ENCODE results near the gene CDH23.

CDH23 gene

DNA sequence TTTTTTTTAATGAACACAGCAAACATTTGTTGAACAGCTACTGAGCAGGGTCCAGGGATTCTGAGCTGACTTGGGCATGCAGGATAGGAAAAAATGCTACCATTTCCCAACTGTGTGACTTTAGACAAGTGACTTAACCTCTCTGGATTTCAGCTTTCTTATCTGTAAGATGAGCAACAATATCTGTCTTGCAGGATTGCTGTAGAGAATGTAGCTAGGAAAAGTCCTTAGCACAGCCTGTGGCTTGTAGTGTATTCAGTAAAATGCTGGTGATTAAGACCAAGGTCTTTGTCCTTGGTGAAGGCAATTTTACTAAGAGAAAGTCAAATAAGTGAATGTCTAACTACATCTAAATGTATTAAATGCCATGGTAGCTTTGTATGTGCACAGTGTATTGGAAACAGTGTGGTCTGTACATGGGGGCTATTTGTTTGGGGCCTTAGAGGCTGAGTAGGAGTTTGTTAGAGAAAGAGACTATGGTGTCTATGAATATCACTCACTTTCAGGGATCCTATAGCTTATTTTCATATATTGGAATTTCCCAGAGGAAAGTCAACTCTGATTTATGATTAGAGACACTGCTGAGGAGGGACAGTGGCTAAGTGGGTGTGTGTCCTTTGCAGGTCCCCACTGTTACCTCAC is 118.9 kb downstream of the CDH23 start:
- no peak for TF ChIP-seq EZH2phosphoT487 (IDR thresholded peaks at IDR 0.05; ENCODE audit: borderline replicate concordance, low read length)
- TF ChIP-seq, protein P1, sequence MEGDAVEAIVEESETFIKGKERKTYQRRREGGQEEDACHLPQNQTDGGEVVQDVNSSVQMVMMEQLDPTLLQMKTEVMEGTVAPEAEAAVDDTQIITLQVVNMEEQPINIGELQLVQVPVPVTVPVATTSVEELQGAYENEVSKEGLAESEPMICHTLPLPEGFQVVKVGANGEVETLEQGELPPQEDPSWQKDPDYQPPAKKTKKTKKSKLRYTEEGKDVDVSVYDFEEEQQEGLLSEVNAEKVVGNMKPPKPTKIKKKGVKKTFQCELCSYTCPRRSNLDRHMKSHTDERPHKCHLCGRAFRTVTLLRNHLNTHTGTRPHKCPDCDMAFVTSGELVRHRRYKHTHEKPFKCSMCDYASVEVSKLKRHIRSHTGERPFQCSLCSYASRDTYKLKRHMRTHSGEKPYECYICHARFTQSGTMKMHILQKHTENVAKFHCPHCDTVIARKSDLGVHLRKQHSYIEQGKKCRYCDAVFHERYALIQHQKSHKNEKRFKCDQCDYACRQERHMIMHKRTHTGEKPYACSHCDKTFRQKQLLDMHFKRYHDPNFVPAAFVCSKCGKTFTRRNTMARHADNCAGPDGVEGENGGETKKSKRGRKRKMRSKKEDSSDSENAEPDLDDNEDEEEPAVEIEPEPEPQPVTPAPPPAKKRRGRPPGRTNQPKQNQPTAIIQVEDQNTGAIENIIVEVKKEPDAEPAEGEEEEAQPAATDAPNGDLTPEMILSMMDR (IDR thresholded peaks at IDR 0.05; ENCODE audit: low read depth, low read length, poor library complexity, severe bottlenecking), result no peak
- H3K9me2 ChIP-seq (replicated peaks; ENCODE audit: control insufficient read depth, low read length), result no peaks in the 10 kb centered on the region
- no peaks in the 10 kb centered on the region for H4K20me1 ChIP-seq (ENCODE audit: control insufficient read depth, insufficient read depth, low read depth, low read length)
- H3K4me3 ChIP-seq (ENCODE audit: low read length), result no peak overlapping the region
- H3K27ac ChIP-seq (ENCODE audit: low read depth, low read length), result no peak overlapping the region
- no peaks in the 10 kb centered on the region for H3K36me3 ChIP-seq (ENCODE audit: control insufficient read depth, low read length)
- H3K79me2 ChIP-seq (ENCODE audit: control insufficient read depth, low read length), result no peaks in the 10 kb centered on the region
- no peaks in the 10 kb centered on the region for H3K9me3 ChIP-seq (ENCODE audit: control insufficient read depth, insufficient read depth, low read length)
- H3F3A ChIP-seq (ENCODE audit: control insufficient read depth, insufficient read depth), result no peaks in the 10 kb centered on the region
- no peak overlapping the region for H3K4me2 ChIP-seq (ENCODE audit: low read length)
- H3K27me3 ChIP-seq (ENCODE audit: control insufficient read depth, low read length), result no peaks in the 10 kb centered on the region
- no peaks in the 10 kb centered on the region for H3K4me1 ChIP-seq (ENCODE audit: control insufficient read depth, low read length)

DNA sequence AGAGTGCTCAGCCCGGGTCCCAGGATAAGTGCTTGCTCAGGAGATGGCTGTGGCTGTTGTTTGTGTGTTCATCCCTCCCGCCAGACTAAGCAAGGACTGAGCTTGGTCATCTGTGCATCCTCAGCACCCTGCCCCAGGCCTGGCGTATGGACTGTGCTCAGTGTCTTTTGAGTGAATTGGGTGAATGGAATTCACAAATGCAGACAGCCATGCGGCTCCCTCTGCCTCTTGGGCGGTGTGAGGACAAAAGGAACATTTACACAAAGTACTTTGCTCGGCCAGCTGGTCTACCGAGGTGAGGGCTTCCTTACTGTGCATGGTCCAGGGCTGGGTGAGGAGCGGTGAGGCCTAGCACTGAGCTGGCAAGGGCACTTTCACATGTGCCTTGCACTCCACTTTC is 120.2 kb downstream of the CDH23 start:
- no peaks in the 10 kb centered on the region for H3K4me1 ChIP-seq (ENCODE audit: control insufficient read depth, low read length)
- H3K79me2 ChIP-seq (ENCODE audit: control insufficient read depth, low read length), result no peaks in the 10 kb centered on the region
- no peak overlapping the region for H3K27ac ChIP-seq (ENCODE audit: low read depth, low read length)
- H3K36me3 ChIP-seq (ENCODE audit: control insufficient read depth, low read length), result no peaks in the 10 kb centered on the region
- H3F3A ChIP-seq (ENCODE audit: control insufficient read depth, insufficient read depth), result no peaks in the 10 kb centered on the region
- no peak overlapping the region for H3K4me3 ChIP-seq (ENCODE audit: low read length)
- H4K20me1 ChIP-seq (ENCODE audit: control insufficient read depth, insufficient read depth, low read depth, low read length), result no peaks in the 10 kb centered on the region
- TF ChIP-seq, protein P1 (IDR thresholded peaks at IDR 0.05; ENCODE audit: low read depth, low read length, poor library complexity, severe bottlenecking), result no peak
- TF ChIP-seq EZH2phosphoT487 (IDR thresholded peaks at IDR 0.05; ENCODE audit: borderline replicate concordance, low read length), result no peak
- no peaks in the 10 kb centered on the region for H3K9me2 ChIP-seq (replicated peaks; ENCODE audit: control insufficient read depth, low read length)
- H3K9me3 ChIP-seq (ENCODE audit: control insufficient read depth, insufficient read depth, low read length), result no peaks in the 10 kb centered on the region
- H3K4me2 ChIP-seq (ENCODE audit: low read length), result no peak overlapping the region
- H3K27me3 ChIP-seq (ENCODE audit: control insufficient read depth, low read length), result peaks cover 5% of the 10 kb centered on the region; the same call in 1 of the 2 replicates

DNA sequence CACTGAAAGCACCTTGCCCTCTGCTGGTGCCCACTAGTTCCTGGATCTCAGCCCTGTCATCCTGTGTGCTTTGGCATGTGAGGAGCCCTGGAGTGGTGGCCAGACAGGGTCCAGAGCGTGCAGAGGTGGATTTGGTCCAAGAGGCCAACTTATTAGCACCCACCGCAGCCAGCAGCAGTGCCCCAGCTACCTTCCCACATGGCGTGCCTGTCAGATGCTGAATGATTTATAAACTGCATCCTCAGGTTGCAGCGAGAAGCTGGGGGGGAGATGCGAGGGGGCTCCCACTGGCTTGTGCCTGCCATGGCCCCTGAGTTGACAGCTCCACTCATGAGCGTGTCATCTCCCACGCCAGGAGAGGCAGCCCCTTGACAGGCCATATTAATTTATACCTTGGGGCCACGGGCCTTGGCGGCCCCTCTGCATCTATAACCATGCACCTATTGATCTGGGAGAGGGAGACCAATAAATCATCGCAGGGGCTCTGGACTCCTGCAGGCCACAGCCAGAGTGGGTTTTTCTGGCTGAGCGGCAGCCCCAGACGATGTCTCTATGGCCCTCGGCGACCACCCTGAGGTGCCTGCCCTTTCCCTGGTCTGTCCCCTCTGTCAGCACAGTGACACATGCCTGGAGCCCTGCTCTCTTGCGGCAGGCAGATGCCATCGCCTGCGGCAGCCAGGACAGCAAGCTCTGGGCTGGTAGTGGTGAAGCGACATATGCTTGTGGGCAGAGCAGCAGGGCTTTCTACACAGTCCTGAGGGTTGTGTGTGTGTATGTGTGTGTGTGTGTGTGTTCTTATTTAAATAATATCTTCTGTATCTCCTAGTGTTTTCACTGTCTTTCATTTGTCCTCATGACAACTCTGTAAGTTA is 120.8 kb downstream of the CDH23 start:
- Histone ChIP-seq H3K4me3 (ENCODE audit: low read length) (no peak overlapping the region), H3K4me2 (ENCODE audit: low read length) (no peak overlapping the region), H3K27me3 (ENCODE audit: control insufficient read depth, low read length) (peaks cover 7% of the 10 kb centered on the region; the same call in 1 of the 2 replicates), H3K36me3 (ENCODE audit: control insufficient read depth, low read length) (no peaks in the 10 kb centered on the region), H3F3A (ENCODE audit: control insufficient read depth, insufficient read depth) (no peaks in the 10 kb centered on the region), H3K9me2 (replicated peaks; ENCODE audit: control insufficient read depth, low read length) (no peaks in the 10 kb centered on the region), H4K20me1 (ENCODE audit: control insufficient read depth, insufficient read depth, low read depth, low read length) (no peaks in the 10 kb centered on the region), H3K4me1 (ENCODE audit: control insufficient read depth, low read length) (no peaks in the 10 kb centered on the region), H3K27ac (ENCODE audit: low read depth, low read length) (no peak overlapping the region), H3K9me3 (ENCODE audit: control insufficient read depth, insufficient read depth, low read length) (no peaks in the 10 kb centered on the region), H3K79me2 (ENCODE audit: control insufficient read depth, low read length) (no peaks in the 10 kb centered on the region)
- no peak for TF ChIP-seq EZH2phosphoT487 (IDR thresholded peaks at IDR 0.05; ENCODE audit: borderline replicate concordance, low read length)
- TF ChIP-seq, protein P1 (IDR thresholded peaks at IDR 0.05; ENCODE audit: low read depth, low read length, poor library complexity, severe bottlenecking), result no peak
